ENCODE data around the gene TRUB2. TPM values are rescaled to one million over a fixed set of nuclear protein-coding genes. Genes with fewer than 3 reads are reported as not detected.

TRUB2 gene
- total RNA-seq, 2 experiments from 2014 or later = 27.2 to 27.4 TPM

DNA sequence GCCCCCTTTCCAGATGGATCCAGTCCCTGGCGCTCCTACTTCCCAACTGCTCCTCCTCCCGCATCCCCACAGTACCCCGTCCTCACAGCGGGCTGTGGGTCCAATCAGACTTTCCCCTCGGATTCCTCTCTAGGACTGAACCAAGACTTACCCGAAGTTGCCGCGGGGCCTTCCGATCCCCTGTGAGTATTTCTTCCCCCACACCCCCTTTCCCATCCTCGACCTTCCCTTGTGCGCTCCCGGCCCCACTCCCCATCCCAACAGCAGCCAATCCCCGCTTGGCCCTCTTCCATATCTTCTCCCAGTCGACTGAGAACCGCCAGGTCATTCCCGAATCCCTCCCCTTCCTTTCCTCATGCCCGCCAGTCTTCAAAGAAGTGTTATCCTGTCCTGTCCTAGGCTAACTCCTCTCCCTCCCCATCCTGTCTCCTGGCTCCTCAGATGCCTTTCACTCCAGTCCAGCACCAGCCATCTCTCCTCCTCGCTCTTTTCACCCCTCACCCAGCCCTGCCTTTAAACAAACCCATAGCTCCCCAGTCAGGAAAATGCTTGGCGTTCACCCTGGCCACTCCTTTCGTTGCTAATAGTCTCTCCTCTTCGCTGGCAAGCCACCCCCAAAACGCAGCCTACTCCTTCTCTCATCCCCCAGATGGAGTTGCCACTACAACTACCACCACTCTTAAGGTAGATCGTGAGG lies 45.5 kb downstream of the TRUB2 start:
- Mint-ChIP-seq H3K36me3 (peaks cover 14% of the 10 kb centered on the region), H3K27me3 (no peaks in the 10 kb centered on the region), H3K9me3 (no peaks in the 10 kb centered on the region), H3K4me3 (peak overlapping the region; percentile 97), H3K4me1 (ENCODE audit: low read depth) (peaks cover 27% of the 10 kb centered on the region), H3K27ac (peak overlapping the region; percentile 79)
- intact Hi-C loops (cut with micrococcal nuclease) = loop anchor here (1.0 to 10.0 kb wide), 6 partner anchors 26 to 758 kb away; partner anchors contain the start of genes BBLN, CIZ1, COQ4 and MIGA2
- DNase-seq = no peak
- ChIA-PET POLR2A (interaction anchor here (1.2 kb wide), 1 partner anchor 276 kb away, joined by 5 read pairs; the partner anchor contains the start of gene SPTAN1), CTCF (interaction anchor here (0.8 to 1.5 kb wide), 2 partner anchors 22 to 65 kb away, joined by 3 to 7 read pairs; no protein-coding TSS in a partner anchor)

DNA sequence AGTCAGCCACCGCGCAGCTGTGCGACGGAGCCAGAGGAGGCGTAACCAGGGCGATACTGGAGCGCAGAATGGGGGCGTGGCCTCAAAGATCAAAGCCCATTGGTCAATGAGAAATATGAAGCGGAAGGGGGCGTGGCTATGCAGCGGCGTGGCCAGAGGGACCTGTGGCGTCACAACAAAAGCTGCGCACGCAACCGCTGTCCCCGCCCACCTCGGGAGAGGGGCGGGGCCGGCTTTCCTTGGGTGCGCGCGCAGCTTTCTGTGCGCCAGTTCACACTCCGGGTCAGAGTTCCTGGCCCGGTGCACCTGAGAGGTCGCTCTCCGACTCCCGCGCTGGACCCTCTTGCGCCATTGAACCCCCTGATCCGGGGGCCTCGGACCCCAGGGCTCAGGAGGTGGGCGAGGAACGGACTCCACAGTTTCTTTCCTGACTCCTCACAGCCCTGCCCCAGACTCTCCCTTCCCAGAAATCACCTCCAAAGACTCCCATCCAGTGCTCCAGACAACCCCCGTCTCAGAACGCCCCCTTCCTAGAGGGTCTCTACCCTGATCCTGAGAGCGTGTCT lies 46.2 kb downstream of the TRUB2 start, which contains the start of gene SWI5:
TSS of gene SWI5 (plus strand) at position 269 of the 566 bp plus-strand sequence.
- peak within 1 kb of the TSS; percentile 97 for H3K4me3 Mint-ChIP-seq
- H3K27me3 Mint-ChIP-seq = no peaks in the 10 kb centered on the region
- peak within 1 kb of the TSS; percentile 79 for H3K27ac Mint-ChIP-seq
- intact Hi-C loops (cut with micrococcal nuclease) = loop anchor here (1.0 to 10.0 kb wide), 6 partner anchors 25 to 759 kb away; partner anchors contain the start of genes BBLN, CIZ1, COQ4 and MIGA2
- CTCF ChIA-PET = interaction anchor here (0.8 to 1.5 kb wide), 2 partner anchors 21 to 65 kb away, joined by 3 to 7 read pairs; no protein-coding TSS in a partner anchor
- DNase-seq = peak; percentile 100
- POLR2A ChIA-PET = interaction anchor here (0.6 to 1.2 kb wide), 2 partner anchors 33 to 276 kb away, joined by 3 to 5 read pairs; partner anchors contain the start of gene SPTAN1
- peaks cover 27% of the 10 kb centered on the region for H3K4me1 Mint-ChIP-seq (ENCODE audit: low read depth)
- H3K36me3 Mint-ChIP-seq = peaks cover 17% of the 10 kb centered on the region
- H3K9me3 Mint-ChIP-seq = no peaks in the 10 kb centered on the region

DNA sequence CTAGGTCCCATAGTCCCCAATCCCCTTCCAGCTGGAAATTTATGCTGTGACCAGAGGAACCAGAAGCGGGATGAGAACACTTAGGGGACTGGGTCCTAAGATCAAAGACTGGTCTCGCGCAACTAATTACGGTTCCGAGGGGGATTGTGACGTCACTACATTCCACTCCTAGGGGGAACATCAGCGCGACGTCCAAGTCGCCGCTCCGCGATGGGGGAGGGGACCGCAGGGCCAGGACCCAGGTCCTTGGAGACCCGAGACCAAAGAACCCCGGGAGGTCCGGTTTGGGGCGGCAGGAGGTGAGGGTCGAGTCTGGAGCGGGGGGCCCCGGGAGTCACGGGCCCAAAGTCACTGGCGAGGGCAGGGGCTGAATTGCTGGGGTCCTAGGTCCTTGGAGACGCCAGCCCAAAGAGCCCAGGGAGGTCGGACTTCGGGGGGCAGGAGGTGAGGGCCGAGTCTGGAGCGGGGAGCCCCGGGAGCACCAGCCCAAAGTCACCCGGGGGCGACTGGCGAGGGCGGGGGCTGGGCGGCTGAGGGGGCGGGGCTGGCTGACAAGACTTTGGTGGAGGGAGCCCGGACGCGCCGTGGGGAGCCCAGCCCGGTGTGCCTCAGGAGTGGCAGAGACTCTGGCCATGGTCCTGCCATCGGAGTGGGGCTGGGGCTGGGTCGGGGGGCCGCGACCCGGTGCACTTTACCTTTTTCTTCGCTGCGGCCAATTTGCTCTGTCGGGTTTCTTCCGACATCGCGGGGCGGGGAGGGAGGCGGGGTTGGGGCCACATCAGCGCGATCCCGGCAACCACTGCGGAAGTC lies 46.8 kb downstream of the TRUB2 start, which contains the start of gene GOLGA2:
TSS of gene GOLGA2 (minus strand) at position 810 of the 810 bp plus-strand sequence. CDS start at position 779, 31 bp downstream.
- peaks cover 27% of the 10 kb centered on the region for H3K4me1 Mint-ChIP-seq (ENCODE audit: low read depth)
- peaks cover 17% of the 10 kb centered on the region for H3K36me3 Mint-ChIP-seq
- H3K27me3 Mint-ChIP-seq = no peaks in the 10 kb centered on the region
- H3K27ac Mint-ChIP-seq = peak within 1 kb of the TSS; percentile 79
- DNase-seq = no peak
- ChIA-PET CTCF (interaction anchor here (0.8 to 1.5 kb wide), 2 partner anchors 20 to 66 kb away, joined by 3 to 7 read pairs; no protein-coding TSS in a partner anchor), POLR2A (interaction anchor here (0.6 to 1.2 kb wide), 3 partner anchors 33 to 277 kb away, joined by 3 to 5 read pairs (median 4); partner anchors contain the start of gene SPTAN1)
- intact Hi-C loops (cut with micrococcal nuclease) = loop anchor here (1.0 to 10.0 kb wide), 6 partner anchors 25 to 759 kb away; partner anchors contain the start of genes BBLN, CIZ1, COQ4 and MIGA2
- H3K4me3 Mint-ChIP-seq = peak within 1 kb of the TSS; percentile 97
- no peaks in the 10 kb centered on the region for H3K9me3 Mint-ChIP-seq

DNA sequence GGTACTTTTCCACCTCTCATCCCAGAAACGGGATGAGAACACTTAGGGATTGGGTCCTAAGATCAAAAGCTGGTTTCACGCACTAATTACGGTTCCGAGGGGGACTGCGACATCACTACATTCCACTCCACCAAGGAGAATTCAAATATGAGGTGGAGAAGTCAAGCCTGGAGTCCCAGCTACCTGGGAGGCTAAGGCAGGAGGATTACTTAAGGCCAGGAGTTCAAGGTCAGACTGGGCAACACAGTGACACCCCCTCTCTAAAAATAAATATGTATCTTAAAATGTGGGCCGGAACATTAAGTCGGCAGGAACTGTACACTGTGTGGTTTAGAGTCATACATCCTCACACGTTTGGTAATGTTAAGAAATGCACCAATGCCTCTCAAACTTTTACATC lies 48.0 kb downstream of the TRUB2 start:
- Mint-ChIP-seq H3K27ac (no peak overlapping the region), H3K36me3 (peaks cover 17% of the 10 kb centered on the region), H3K4me1 (ENCODE audit: low read depth) (peaks cover 27% of the 10 kb centered on the region), H3K4me3 (peak overlapping the region; percentile 97), H3K9me3 (no peaks in the 10 kb centered on the region), H3K27me3 (no peaks in the 10 kb centered on the region)
- ChIA-PET POLR2A (interaction anchor here (0.9 kb wide), 1 partner anchor 37 kb away, joined by 4 read pairs; no protein-coding TSS in a partner anchor), CTCF (interaction anchor here (0.9 to 2.1 kb wide), 2 partner anchors 18 to 20 kb away, joined by 3 to 5 read pairs; no protein-coding TSS in a partner anchor)
- intact Hi-C loops (cut with micrococcal nuclease) = loop anchor here (10.0 kb wide), 1 partner anchor 761 kb away; the partner anchor contains the start of gene MIGA2
- no peak for DNase-seq

DNA sequence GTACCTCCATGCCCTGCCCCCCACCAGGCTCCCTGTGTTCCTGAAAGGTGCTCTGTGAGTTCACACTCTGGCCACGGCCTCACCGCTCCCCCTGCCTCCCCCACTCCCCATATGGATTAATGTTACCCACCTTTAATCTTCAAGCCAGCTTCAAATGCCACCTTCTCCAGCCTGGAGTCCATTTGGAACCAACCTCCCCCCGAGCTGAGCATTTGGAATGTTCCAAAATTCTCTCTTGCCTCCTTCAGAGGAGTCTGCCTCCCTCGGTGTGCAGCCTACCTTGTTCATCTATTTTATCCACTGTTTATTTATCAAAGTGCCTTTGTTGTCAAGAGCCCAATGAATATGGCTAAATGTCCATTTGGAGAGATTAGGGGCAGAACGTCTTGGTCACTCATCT lies 50.7 kb downstream of the TRUB2 start:
- ChIA-PET POLR2A (no interaction called here), CTCF (no interaction called here)
- Mint-ChIP-seq H3K27me3 (no peaks in the 10 kb centered on the region), H3K36me3 (peaks cover 20% of the 10 kb centered on the region), H3K4me1 (ENCODE audit: low read depth) (peaks cover 17% of the 10 kb centered on the region), H3K9me3 (no peaks in the 10 kb centered on the region), H3K27ac (no peak overlapping the region), H3K4me3 (no peak overlapping the region)
- DNase-seq = no peak
- intact Hi-C loops (cut with micrococcal nuclease) = loop anchor here (10.0 kb wide), 1 partner anchor 763 kb away; the partner anchor contains the start of gene MIGA2

DNA sequence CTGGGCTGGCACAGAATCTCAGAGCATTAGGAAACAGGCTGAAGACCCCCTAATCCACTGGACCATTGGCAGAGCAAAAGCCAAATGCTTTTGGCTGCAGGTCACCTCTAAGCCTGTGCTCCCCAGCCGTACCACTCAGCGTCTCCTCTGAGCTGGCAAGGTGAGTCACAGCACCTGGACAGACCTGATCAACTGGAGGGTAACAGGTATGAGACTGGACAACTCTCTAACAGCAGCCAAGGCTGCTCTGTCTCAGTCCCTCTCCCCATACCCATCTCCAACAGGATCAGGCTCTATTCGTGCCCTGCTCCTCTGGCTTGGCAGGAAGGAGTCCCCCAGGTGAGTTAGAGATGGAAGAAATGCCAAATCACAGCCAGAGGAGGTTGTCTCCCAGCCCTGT lies 51.1 kb downstream of the TRUB2 start:
- Mint-ChIP-seq H3K36me3 (peaks cover 18% of the 10 kb centered on the region), H3K4me3 (no peak overlapping the region), H3K27me3 (no peaks in the 10 kb centered on the region), H3K27ac (no peak overlapping the region), H3K9me3 (no peaks in the 10 kb centered on the region), H3K4me1 (ENCODE audit: low read depth) (peaks cover 13% of the 10 kb centered on the region)
- intact Hi-C loops (cut with micrococcal nuclease) = loop anchor here (10.0 kb wide), 1 partner anchor 764 kb away; the partner anchor contains the start of gene MIGA2
- ChIA-PET POLR2A (no interaction called here), CTCF (no interaction called here)
- no peak for DNase-seq

DNA sequence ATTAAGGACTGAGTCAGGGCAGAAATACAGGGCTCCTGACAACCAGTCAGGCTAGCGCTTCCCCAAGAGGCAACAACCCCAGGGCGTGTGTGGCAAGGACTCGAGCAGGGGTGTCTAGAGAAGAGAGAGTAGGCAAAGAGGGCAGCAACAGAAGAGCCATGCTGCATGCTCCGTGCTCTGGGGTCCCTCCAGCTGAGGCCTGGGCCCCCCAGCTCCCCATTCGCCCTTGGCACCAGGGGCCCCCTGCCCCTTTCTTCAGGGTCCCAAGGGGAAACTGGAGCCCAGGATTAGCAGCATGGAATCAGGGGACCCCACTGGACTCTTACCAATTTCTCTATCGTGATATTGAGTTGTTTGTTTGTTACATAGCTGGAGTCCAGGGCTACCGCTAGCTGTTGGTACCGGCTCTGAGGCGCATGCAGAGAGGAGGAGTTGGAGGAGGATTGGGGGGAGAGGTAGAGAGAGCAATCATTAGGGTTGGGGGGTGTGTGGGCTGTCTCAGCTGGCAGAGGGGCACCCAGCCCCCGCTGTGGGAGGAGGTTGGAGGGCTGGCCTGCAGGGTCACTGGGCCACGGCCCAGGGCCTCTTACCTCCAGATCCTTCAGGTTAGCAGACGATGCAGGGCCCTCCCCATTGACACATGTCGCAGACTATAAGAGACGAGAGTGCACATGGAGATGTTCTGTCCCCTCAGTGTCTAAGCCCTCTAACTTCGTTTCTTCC lies 55.2 kb downstream of the TRUB2 start:
- POLR2A ChIA-PET = no interaction called here
- H3K9me3 Mint-ChIP-seq = no peaks in the 10 kb centered on the region
- H3K36me3 Mint-ChIP-seq = peaks cover 18% of the 10 kb centered on the region
- no peak overlapping the region for H3K4me3 Mint-ChIP-seq
- CTCF ChIA-PET = no interaction called here
- intact Hi-C loops (cut with micrococcal nuclease) = no loop called here
- H3K4me1 Mint-ChIP-seq (ENCODE audit: low read depth) = no peaks in the 10 kb centered on the region
- no peaks in the 10 kb centered on the region for H3K27me3 Mint-ChIP-seq
- no peak for DNase-seq
- no peak overlapping the region for H3K27ac Mint-ChIP-seq

DNA sequence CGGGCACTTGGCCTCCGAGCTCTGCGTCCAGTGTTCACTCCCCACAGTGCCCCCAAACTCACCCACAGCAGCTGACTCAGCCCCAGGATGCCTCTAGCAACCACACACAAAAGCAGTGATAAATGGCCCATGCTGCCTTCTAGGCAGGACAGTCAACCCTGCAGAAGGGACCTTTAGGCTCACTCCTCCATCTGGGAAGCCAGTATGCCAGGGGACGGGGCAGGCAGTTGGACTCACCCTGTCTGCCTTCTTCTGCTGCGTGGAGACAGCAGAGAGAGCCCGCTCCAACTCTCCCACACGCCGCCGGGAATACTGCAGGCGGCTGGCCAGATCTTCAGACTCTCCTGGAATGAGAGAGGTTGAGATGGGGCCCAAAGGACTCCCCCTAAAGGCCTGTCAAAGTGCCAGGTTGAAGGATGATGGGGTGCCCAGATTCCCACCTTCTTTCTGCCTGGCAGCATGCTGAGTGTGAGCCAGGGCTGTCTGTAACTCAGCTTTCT lies 56.8 kb downstream of the TRUB2 start:
- Mint-ChIP-seq H3K4me1 (ENCODE audit: low read depth) (no peaks in the 10 kb centered on the region), H3K9me3 (no peaks in the 10 kb centered on the region), H3K27ac (no peak overlapping the region), H3K27me3 (no peaks in the 10 kb centered on the region), H3K4me3 (no peak overlapping the region), H3K36me3 (peaks cover 25% of the 10 kb centered on the region)
- ChIA-PET POLR2A (no interaction called here), CTCF (interaction anchor here (1.2 kb wide), 1 partner anchor 11 kb away, joined by 3 read pairs; no protein-coding TSS in a partner anchor)
- no peak for DNase-seq
- intact Hi-C loops (cut with micrococcal nuclease) = no loop called here

DNA sequence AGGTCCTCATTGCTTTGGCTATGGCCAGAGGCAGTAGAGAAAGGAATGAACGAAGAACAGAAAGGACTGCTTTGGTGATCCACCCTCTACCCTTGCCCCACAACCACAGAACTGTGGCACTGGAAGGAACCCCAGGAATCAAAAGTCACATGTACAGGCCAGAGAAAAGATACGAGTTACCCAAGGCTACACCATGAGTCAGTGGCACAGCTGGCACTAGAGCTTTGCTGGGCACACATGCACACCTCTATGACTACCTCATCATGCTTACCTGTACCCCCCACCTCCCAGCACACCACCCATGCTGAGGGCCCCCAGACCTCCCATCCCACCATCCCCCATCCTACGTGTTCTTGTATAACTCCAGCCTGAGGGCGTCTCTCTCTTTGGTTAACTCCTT lies 59.6 kb downstream of the TRUB2 start:
- H3K27me3 Mint-ChIP-seq = no peaks in the 10 kb centered on the region
- DNase-seq = no peak
- H3K36me3 Mint-ChIP-seq = peaks cover 34% of the 10 kb centered on the region
- intact Hi-C loops (cut with micrococcal nuclease) = no loop called here
- no peaks in the 10 kb centered on the region for H3K4me1 Mint-ChIP-seq (ENCODE audit: low read depth)
- CTCF ChIA-PET = no interaction called here
- H3K4me3 Mint-ChIP-seq = no peak overlapping the region
- POLR2A ChIA-PET = interaction anchor here (0.6 kb wide), 1 partner anchor 93 kb away, joined by 4 read pairs; no protein-coding TSS in a partner anchor
- H3K9me3 Mint-ChIP-seq = no peaks in the 10 kb centered on the region
- H3K27ac Mint-ChIP-seq = no peak overlapping the region

DNA sequence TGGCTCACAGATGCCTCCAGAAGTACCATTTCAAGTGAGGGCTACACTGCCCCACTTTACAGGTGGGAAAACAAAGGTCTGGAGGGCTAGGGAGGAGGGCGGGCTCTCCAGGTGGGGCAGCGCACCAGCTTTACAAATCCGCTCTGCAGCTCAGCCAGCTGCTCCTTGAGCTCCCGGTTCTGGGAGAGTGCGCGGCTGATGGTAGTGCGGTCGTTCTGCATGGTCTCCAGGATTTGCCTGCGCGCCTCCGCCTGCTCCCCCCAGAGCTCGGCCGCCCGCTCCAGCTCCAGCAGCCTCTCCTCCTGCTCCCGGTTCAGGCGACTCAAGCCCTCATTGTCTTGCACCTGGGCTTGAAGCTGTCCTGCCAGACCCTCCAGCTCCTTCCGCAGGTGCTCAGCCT lies 61.9 kb downstream of the TRUB2 start:
- Mint-ChIP-seq H3K27ac (no peak overlapping the region), H3K27me3 (no peaks in the 10 kb centered on the region), H3K36me3 (peaks cover 34% of the 10 kb centered on the region), H3K9me3 (no peaks in the 10 kb centered on the region), H3K4me1 (ENCODE audit: low read depth) (no peaks in the 10 kb centered on the region), H3K4me3 (no peak overlapping the region)
- CTCF ChIA-PET = no interaction called here
- intact Hi-C loops (cut with micrococcal nuclease) = no loop called here
- no peak for DNase-seq
- POLR2A ChIA-PET = no interaction called here

DNA sequence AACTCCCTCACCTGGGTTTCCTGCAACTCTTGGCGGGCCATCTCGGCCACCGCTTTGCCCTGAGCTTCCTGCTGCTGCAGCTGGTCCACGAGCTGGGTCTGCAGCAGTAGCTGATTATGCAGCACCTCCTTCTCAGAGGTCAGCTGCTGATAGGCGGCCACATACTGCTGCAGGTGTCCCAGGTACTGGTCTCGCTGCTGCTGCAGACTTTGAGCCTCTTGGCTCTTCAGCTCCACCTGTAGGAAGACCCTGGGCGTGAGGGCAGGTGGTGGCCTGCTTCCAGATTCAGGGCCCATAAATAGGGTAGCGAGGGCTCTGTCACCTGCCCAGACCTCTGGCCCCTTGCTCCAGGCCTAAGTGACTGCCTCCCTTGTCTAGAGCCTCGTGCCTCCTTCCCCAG lies 63.1 kb downstream of the TRUB2 start:
- intact Hi-C loops (cut with micrococcal nuclease) = loop anchor here (10.0 kb wide), 1 partner anchor 64 kb away; the partner anchor contains the start of gene CIZ1
- no peak overlapping the region for H3K27ac Mint-ChIP-seq
- H3K36me3 Mint-ChIP-seq = peaks cover 34% of the 10 kb centered on the region
- no peaks in the 10 kb centered on the region for H3K4me1 Mint-ChIP-seq (ENCODE audit: low read depth)
- no peaks in the 10 kb centered on the region for H3K9me3 Mint-ChIP-seq
- POLR2A ChIA-PET = no interaction called here
- DNase-seq = no peak
- no peak overlapping the region for H3K4me3 Mint-ChIP-seq
- CTCF ChIA-PET = no interaction called here
- no peaks in the 10 kb centered on the region for H3K27me3 Mint-ChIP-seq
